HG02840 (cell line): ENCODE data around the gene RASSF4.
A peak's percentile ranks its signal among the peaks of the same experiment; 100 is the strongest.

Source experiments
- ATAC-seq: cut with Tn5 transposase; IDR thresholded peaks from one replicate; pipeline ENCODE4 v1.9.1; 2021; ENCODE audit warnings: mild to moderate bottlenecking, moderate library complexity, moderate number of reproducible peaks; ENCODE audit not compliant: unreplicated experiment, low FRiP score

RASSF4 gene

DNA sequence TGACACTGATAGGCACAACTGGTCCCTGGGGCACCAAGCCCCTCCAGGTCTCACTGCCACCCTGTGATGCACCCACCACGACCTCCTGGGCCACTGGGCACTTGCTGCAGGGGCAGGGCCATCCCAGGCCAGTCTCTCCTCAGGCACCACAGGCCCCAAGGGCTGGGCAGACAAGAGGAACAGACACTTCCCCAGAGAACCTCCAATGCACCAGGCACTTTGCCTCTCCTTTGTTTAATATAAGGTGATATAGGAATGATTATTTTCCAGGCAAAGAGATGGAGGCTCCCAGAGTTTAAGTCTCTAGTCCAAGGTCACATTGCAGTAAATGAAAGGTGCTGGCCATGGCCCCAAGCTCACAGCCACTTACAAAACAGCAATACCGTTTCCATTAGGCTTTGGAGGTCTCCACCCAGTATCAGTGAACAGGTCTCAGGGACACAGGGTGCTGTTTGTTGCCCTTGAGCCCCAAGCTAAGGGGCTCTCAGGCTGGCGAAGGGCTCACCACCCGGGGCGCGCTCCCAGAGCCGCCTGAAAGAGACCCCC lies 14.6 kb downstream of the RASSF4 start:
- ATAC-seq = no peak

DNA sequence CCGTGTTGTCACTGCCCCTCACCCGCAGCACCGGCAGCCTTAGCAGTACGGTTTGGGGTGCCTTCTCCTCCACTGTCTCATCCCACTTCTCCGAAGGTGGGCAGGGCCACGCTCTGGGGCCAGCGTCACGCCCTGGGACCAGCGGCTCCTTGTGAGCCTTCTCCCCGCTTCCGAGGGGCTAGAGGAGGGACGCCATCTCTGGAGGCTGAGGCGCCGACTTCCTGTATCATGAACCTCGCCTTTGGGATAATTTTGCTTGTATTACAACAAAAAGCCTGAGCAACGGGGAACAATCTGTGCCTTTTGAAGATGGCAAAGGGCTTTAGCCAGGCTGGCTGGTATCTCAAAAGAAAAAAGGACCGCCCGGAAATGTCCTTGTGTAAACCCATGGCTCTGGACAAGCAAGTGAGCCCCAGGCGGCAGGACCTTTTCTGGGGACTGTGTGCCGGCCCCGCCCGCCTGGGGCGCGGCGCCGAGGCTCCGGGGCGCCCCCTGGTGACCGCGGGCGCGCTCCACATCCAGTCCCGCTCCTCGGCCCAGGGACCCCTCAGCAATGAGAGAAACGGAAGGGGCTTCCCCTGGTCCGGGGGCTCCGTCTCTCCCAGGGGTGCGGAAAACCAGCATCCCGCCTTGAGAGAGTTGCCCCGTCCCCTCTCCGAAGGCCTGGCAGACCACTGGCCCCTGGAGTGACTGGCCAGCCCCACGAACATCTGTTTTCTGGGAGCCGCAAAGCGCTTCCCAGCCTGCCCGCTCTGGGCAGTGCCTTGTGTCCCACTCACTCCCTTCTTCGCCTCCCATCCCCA lies 15.2 kb downstream of the RASSF4 start:
- peak; percentile 58 for ATAC-seq

GRCh38 chr10:44975431-44976331 lies 16.1 kb downstream of the RASSF4 start:
- ATAC-seq = no peak

DNA sequence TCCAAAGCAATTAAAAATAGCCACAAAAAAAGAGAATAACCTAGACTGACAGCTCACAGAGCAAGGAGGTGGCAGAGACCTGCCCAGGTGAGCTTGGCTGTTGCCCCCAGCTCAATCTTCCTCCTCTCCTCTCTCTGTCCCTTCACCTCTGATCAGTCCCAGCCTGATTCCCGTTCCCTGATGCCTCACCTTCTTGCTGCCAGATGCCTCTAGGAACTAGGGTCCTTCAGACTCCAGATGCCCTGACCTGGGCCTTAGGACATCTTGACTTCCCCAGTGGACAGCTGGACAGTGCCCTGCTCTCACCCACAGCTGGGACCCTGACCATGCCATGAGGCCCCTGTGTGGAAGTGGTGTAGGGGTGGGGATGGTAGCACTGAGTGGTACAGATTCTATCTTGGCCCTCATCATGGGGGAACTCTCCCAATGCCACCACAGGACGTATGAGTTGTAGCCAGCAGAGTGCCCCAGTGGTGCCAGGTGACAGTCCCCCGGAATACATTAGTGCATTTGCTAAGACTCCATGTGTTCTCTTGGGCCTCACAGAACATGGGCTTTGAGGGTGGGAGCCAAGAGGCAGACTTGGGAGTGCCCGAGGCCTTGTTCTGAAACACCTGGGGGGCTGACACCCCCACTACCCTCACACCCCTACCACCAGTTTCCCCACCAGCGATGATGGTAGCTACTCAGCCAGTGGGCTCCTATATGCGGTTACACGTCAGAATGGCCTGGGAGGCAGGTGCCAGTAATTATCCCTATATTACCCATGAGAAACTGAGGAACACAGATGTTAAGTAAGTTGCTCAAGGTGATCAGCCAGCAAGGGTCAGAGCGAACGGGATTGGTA lies 17.0 kb downstream of the RASSF4 start:
- ATAC-seq = no peak

- no peak for ATAC-seq
Observed at GRCh38 chr10:44977287-44978212, 17.9 kb downstream of the RASSF4 start.

DNA sequence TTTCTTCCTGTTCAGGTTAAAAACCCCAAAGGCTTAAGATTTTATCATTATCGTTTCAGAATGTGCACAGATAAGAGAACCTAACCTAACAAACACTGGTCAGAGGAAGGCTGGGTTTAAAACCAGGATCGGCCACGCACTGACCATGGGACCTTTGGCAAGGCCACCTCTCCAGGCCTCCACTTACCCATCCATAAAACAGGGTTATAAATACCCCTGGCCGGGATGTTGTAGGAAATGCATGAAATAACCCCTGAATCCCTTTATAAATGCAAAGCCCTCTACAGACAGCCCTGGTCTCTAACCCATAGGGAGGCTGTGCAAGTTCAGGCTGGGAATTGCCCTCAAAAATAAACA lies 18.6 kb downstream of the RASSF4 start:
- ATAC-seq = no peak

- ATAC-seq = no peak
Observed at GRCh38 chr10:44978570-44979280, 19.1 kb downstream of the RASSF4 start, which contains the start of gene DEPP1. Gene DEPP1, minus strand, starts transcription at chr10:44978809. Its CDS starts 779 bp downstream, at chr10:44978030.

GRCh38 chr10:44979281-44980191 lies 19.9 kb downstream of the RASSF4 start:
- ATAC-seq = no peak

GRCh38 chr10:44980309-44981171 lies 20.9 kb downstream of the RASSF4 start:
- ATAC-seq = no peak

- no peak for ATAC-seq
Observed at GRCh38 chr10:44981172-44982113, 21.8 kb downstream of the RASSF4 start.

DNA sequence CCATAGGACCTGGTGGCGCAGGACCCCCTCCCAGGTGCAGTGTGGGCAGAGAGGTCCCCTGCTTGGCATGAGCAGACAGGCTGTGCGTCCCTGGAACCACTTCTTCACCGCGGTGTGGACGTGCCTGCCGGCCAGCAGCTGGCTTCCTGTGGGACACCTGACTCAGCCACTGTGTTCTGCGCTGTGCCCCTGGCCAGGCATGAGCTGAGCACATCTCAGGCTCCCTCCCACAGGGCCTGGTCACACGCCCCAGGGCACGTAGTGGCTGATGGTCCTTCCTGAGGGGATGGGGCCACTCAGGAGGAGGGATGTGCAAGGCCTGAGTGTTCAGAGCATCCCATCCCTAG lies 22.5 kb downstream of the RASSF4 start:
- no peak for ATAC-seq

GRCh38 chr10:44982496-44982895 lies 22.9 kb downstream of the RASSF4 start:
- ATAC-seq = no peak

GRCh38 chr10:44983066-44983894 lies 23.7 kb downstream of the RASSF4 start:
- ATAC-seq = no peak

GRCh38 chr10:44983895-44984278 lies 24.3 kb downstream of the RASSF4 start:
- ATAC-seq = no peak

DNA sequence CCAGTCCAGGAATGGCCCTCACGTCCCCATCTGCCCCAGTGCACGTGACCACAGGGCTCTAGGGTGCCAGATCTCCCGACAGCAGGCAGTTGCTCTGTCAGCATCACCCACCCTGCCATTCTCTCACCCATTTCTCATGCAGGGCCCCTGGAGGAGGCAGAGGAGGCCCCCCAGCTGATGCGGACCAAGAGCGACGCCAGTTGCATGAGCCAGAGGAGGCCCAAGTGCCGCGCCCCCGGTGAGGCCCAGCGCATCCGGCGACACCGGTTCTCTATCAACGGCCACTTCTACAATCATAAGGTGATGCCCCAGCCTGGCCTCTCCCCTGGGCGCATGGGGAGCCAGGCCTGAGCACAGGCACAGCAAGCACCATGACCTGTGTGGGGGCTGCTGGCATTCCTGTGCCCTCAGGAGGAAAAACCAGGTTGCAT lies 25.1 kb downstream of the RASSF4 start:
- no peak for ATAC-seq
